ENCODE results near the gene SPATA31D1. TPM values are rescaled to one million over a fixed set of nuclear protein-coding genes. Genes with fewer than 3 reads are reported as not detected.

Gene SPATA31D1
- total and polyA plus RNA-seq, 2 donors (not counting 3 experiments of a cell fraction or from before 2014, with no cell fraction given) = not detected

- no peaks in the 10 kb centered on the region for H3K4me1 ChIP-seq (ENCODE audit: control insufficient read depth, extremely low read depth, insufficient read depth, low read length)
- no peaks in the 10 kb centered on the region for H3K9me1 ChIP-seq (replicated peaks; ENCODE audit: control insufficient read depth, extremely low read depth, insufficient read depth, low read length)
- H3K9me3 ChIP-seq (replicated peaks; ENCODE audit: control insufficient read depth, insufficient read depth, low read length) = no peaks in the 10 kb centered on the region
- no peak overlapping the region for H2AFZ ChIP-seq (ENCODE audit: low read depth, low read length)
- ChIA-PET POLR2A (no interaction called here), CTCF (no interaction called here)
- no peaks in the 10 kb centered on the region for H4K20me1 ChIP-seq (replicated peaks; ENCODE audit: control insufficient read depth, extremely low read depth, insufficient read depth, low read length)
- no peak for FAIRE-seq
- no peak overlapping the region for H3K4me3 ChIP-seq (replicated peaks in 1 of 3; ENCODE audit: insufficient read depth in 1 of 3, low read depth in 1 of 3, low read length in 3 of 3)
- H3K36me3 ChIP-seq (ENCODE audit: control insufficient read depth in 2 of 2, extremely low read depth in 1 of 2, insufficient read depth in 2 of 2, low read length in 2 of 2) = no peaks in the 10 kb centered on the region
- H3K27me3 ChIP-seq (ENCODE audit: control insufficient read depth in 2 of 2, insufficient read depth in 2 of 2, low read length in 2 of 2) = no peaks in the 10 kb centered on the region
- BruUV-seq (replicated peaks) = no TSS peak
- H3K27ac ChIP-seq (ENCODE audit: insufficient read depth, low read depth, low read length) = no peak overlapping the region
- dilution Hi-C loops (cut with MboI; ENCODE audit: extremely low pct_ligation_motif_present, low sequenced_read_pairs) (no loop called here), intact Hi-C loops (cut with micrococcal nuclease) (no loop called here)
- H3K79me2 ChIP-seq (ENCODE audit: control insufficient read depth, insufficient read depth, low read length) = no peaks in the 10 kb centered on the region
- no peak overlapping the region for H3K4me2 ChIP-seq (ENCODE audit: insufficient read depth, low read length)
- no peak for DNase-seq (ENCODE audit: low read depth, low spot score)
- TF ChIP-seq CTCF (IDR thresholded peaks at IDR 0.05; ENCODE audit: extremely low read depth in 1 of 2, insufficient read depth in 1 of 2, low read depth in 1 of 2, low read length in 2 of 2) (no peak), JUN (IDR thresholded peaks at IDR 0.05; ENCODE audit: borderline replicate concordance, insufficient read depth, insufficient read length, low read depth) (no peak), POLR2AphosphoS5 (IDR thresholded peaks at IDR 0.05; ENCODE audit: insufficient read depth, low read depth, low read length) (no peak), FOS (IDR thresholded peaks at IDR 0.05; ENCODE audit: borderline replicate concordance, insufficient read depth, low read length) (no peak), GATA2 (IDR thresholded peaks at IDR 0.05; ENCODE audit: insufficient read depth, insufficient read length, low read depth, low read length) (no peak), MAX (IDR thresholded peaks at IDR 0.05; ENCODE audit: insufficient read depth, insufficient read length) (no peak), MYC (IDR thresholded peaks at IDR 0.05; ENCODE audit: low read depth, low read length) (no peak), POLR2A (IDR thresholded peaks at IDR 0.05; ENCODE audit: low read depth, low read length) (no peak), EZH2 (IDR thresholded peaks at IDR 0.05; ENCODE audit: borderline replicate concordance, low read depth, low read length, severe bottlenecking) (no peak)
- no peak overlapping the region for H3K9ac ChIP-seq (replicated peaks; ENCODE audit: extremely low read depth, insufficient read depth, low read length)
Observed at GRCh38 chr9:82034956-82035731, 46.6 kb downstream of the SPATA31D1 start.

Measured in endothelial cell of umbilical vein (primary cell).